GM12878 (cell line): ENCODE results near the gene B4GALT4.

Experiments
- CREM ChIP-seq: IDR thresholded peaks from 2 replicates; pipeline ENCODE4 v1.6.1; 2014; ENCODE audit warnings: antibody characterized with exemption, low read depth
- EZH2 ChIP-seq: IDR thresholded peaks from 2 replicates; pipeline ENCODE4 v1.6.1; 2012; ENCODE audit warnings: low read depth, mild to moderate bottlenecking, control low read depth, inconsistent platforms, low read length, borderline replicate concordance; ENCODE audit not compliant: control insufficient read depth
- SRF ChIP-seq, 2 experiments: IDR thresholded peaks; 2 replicates each; pipeline ENCODE4 v1.6.1; 2011; ENCODE audit warnings: low read depth in 2 of 2, low read length in 2 of 2, mild to moderate bottlenecking in 1 of 2, moderate library complexity in 1 of 2
- TCF7 ChIP-seq: IDR thresholded peaks from 2 replicates; pipeline ENCODE4 v1.6.1; 2014; ENCODE audit warnings: antibody characterized with exemption, borderline replicate concordance
- YY1 ChIP-seq: IDR thresholded peaks from 2 replicates; pipeline ENCODE4 v1.6.1; 2011; ENCODE audit warnings: low read depth, mild to moderate bottlenecking, low read length
- ZNF274 ChIP-seq: IDR thresholded peaks from one replicate; pipeline ENCODE4 v1.8.0; 2011; ENCODE audit not compliant: insufficient read length, insufficient read depth
- TF ChIP-seq, protein P1 (sequence below), 3 experiments: IDR thresholded peaks in 2 of 3; conservative IDR thresholded peaks in 1 of 3; 2 replicates each; pipeline ENCODE4 v1.5.1; 2011; ENCODE audit warnings: low read depth in 3 of 3, low read length in 3 of 3, mild to moderate bottlenecking in 3 of 3, control low read depth in 2 of 3, moderate library complexity in 2 of 3, inconsistent platforms in 1 of 3, mixed read lengths in 1 of 3; ENCODE audit not compliant: control insufficient read depth in 2 of 3, insufficient read depth in 1 of 3; ENCODE audit errors: extremely low read depth in 1 of 3

DNA sequence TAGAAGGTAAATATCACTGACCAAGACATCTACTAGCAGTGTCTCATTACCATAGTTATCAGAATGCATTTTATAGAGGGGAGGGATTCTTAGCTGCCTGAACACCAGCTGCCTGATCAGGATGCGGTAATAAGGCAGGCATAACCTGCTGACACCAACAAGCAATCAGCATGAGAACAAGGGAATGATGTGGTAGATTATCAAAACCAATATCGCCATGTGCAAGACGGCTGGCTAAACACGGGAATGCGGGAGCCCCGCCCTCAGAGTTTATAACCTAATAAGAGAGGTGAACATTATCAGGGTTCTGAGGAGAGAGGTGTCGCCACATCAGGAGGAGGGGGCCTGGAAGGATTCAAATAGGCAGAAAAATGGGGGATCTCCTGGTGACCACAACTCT, 20.5 kb downstream of the B4GALT4 start:
- no peak for TF ChIP-seq SRF (IDR thresholded peaks at IDR 0.05; ENCODE audit: low read depth in 2 of 2, low read length in 2 of 2)
- no peak for TF ChIP-seq EZH2
- no peak for TF ChIP-seq CREM
- TF ChIP-seq TCF7, result no peak
- TF ChIP-seq, protein P1, sequence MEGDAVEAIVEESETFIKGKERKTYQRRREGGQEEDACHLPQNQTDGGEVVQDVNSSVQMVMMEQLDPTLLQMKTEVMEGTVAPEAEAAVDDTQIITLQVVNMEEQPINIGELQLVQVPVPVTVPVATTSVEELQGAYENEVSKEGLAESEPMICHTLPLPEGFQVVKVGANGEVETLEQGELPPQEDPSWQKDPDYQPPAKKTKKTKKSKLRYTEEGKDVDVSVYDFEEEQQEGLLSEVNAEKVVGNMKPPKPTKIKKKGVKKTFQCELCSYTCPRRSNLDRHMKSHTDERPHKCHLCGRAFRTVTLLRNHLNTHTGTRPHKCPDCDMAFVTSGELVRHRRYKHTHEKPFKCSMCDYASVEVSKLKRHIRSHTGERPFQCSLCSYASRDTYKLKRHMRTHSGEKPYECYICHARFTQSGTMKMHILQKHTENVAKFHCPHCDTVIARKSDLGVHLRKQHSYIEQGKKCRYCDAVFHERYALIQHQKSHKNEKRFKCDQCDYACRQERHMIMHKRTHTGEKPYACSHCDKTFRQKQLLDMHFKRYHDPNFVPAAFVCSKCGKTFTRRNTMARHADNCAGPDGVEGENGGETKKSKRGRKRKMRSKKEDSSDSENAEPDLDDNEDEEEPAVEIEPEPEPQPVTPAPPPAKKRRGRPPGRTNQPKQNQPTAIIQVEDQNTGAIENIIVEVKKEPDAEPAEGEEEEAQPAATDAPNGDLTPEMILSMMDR (IDR thresholded peaks at IDR 0.05 in 2 of 3, conservative IDR thresholded peaks at IDR 0.05 in 1 of 3; ENCODE audit: control insufficient read depth in 2 of 3, extremely low read depth in 1 of 3, insufficient read depth in 1 of 3, low read depth in 3 of 3, low read length in 3 of 3), result no peak
- TF ChIP-seq ZNF274, result no peak
- TF ChIP-seq YY1, result no peak
